Nephron progenitor cell (in vitro differentiated cells): Measurements from ENCODE around the gene UBE2B.
A peak's percentile ranks its signal among the peaks of the same experiment; 100 is the strongest.
"Not testable (repeated sequence)": the region's sequence is repeated elsewhere in the genome, so short reads cannot be mapped to it uniquely, and the experiment has no call there.

ENCODE experiments used
- DNase-seq: peaks from one replicate; pipeline ENCODE4 v3.0.0; 2021
- H3K27ac Mint-ChIP-seq: 2 replicates; pipeline ENCODE4 v1.8.0; 2021; ENCODE audit warnings: mild to moderate bottlenecking, moderate library complexity, mixed read lengths
- H3K27me3 Mint-ChIP-seq: 2 replicates; pipeline ENCODE4 v1.8.0; 2021; ENCODE audit warnings: mild to moderate bottlenecking, low read depth, mixed read lengths; ENCODE audit not compliant: poor library complexity
- H3K36me3 Mint-ChIP-seq: 2 replicates; pipeline ENCODE4 v1.8.0; 2021; ENCODE audit warnings: low read depth, mixed read lengths
- H3K4me1 Mint-ChIP-seq: 2 replicates; pipeline ENCODE4 v1.8.0; 2021; ENCODE audit warnings: mixed read lengths
- H3K4me3 Mint-ChIP-seq: 2 replicates; pipeline ENCODE4 v1.8.0; 2021; ENCODE audit warnings: mild to moderate bottlenecking, moderate library complexity, mixed read lengths
- H3K9me3 Mint-ChIP-seq: 2 replicates; pipeline ENCODE4 v1.8.0; 2021; ENCODE audit warnings: mild to moderate bottlenecking, moderate library complexity, mixed read lengths
- CTCF ChIP-seq: fragments of 200-600 bp; sonication (generic); IDR thresholded peaks from 2 replicates; pipeline ENCODE4 v1.5.0; 2021; ENCODE audit warnings: antibody characterized with exemption

UBE2B gene

GRCh38 chr5:134370871-134371833, at the start of gene UBE2B:
TSS of gene UBE2B (plus strand) at chr5:134371569. CDS start at chr5:134371596, 27 bp downstream.
- Mint-ChIP-seq H3K4me1 (peaks cover 45% of the 10 kb centered on the region), H3K36me3 (peaks cover 54% of the 10 kb centered on the region), H3K27me3 (no peaks in the 10 kb centered on the region), H3K9me3 (peaks cover 19% of the 10 kb centered on the region), H3K27ac (peak within 1 kb of the TSS; percentile 100), H3K4me3 (peak within 1 kb of the TSS; percentile 99)
- TF ChIP-seq CTCF: no peak
- peak; percentile 99 for DNase-seq

GRCh38 chr5:134327327-134327726, 44.0 kb upstream of the UBE2B start:
- H3K27ac Mint-ChIP-seq: no peak overlapping the region
- peaks cover 11% of the 10 kb centered on the region for H3K27me3 Mint-ChIP-seq
- H3K4me1 Mint-ChIP-seq: no peaks in the 10 kb centered on the region
- H3K9me3 Mint-ChIP-seq: peaks cover 56% of the 10 kb centered on the region
- no peak for DNase-seq
- H3K4me3 Mint-ChIP-seq: no peak overlapping the region
- peaks cover 30% of the 10 kb centered on the region for H3K36me3 Mint-ChIP-seq
- no peak for TF ChIP-seq CTCF

GRCh38 chr5:134328619-134329018, 42.8 kb upstream of the UBE2B start:
- Mint-ChIP-seq H3K4me3 (no peak overlapping the region), H3K4me1 (no peaks in the 10 kb centered on the region), H3K36me3 (peaks cover 30% of the 10 kb centered on the region), H3K27ac (no peak overlapping the region), H3K9me3 (peaks cover 69% of the 10 kb centered on the region), H3K27me3 (peaks cover 15% of the 10 kb centered on the region)
- DNase-seq: no peak
- TF ChIP-seq CTCF: no peak

- Mint-ChIP-seq H3K36me3 (peaks cover 76% of the 10 kb centered on the region), H3K27me3 (peaks cover 12% of the 10 kb centered on the region), H3K9me3 (peaks cover 97% of the 10 kb centered on the region)
- DNase-seq, H3K27ac Mint-ChIP-seq, H3K4me1 Mint-ChIP-seq, H3K4me3 Mint-ChIP-seq: not testable (repeated sequence)
Observed at GRCh38 chr5:134336833-134337232, 34.5 kb upstream of the UBE2B start.

GRCh38 chr5:134343500-134343899, 27.9 kb upstream of the UBE2B start:
- peak overlapping the region; percentile 37 for H3K27ac Mint-ChIP-seq
- H3K4me1 Mint-ChIP-seq, H3K4me3 Mint-ChIP-seq, DNase-seq, H3K27me3 Mint-ChIP-seq: not testable (repeated sequence)
- peaks cover 63% of the 10 kb centered on the region for H3K36me3 Mint-ChIP-seq
- peaks cover 33% of the 10 kb centered on the region for H3K9me3 Mint-ChIP-seq

GRCh38 chr5:134345476-134345875, 25.9 kb upstream of the UBE2B start:
- peaks cover 53% of the 10 kb centered on the region for H3K36me3 Mint-ChIP-seq
- peak overlapping the region; percentile 37 for H3K27ac Mint-ChIP-seq
- peaks cover 14% of the 10 kb centered on the region for H3K9me3 Mint-ChIP-seq
- not testable (repeated sequence) for H3K4me3 Mint-ChIP-seq, H3K4me1 Mint-ChIP-seq, H3K27me3 Mint-ChIP-seq, DNase-seq

- Mint-ChIP-seq H3K27me3 (peaks cover 6% of the 10 kb centered on the region), H3K4me1 (no peaks in the 10 kb centered on the region), H3K4me3 (no peak overlapping the region), H3K27ac (no peak overlapping the region), H3K36me3 (peaks cover 51% of the 10 kb centered on the region), H3K9me3 (peaks cover 9% of the 10 kb centered on the region)
- DNase-seq: no peak
- no peak for TF ChIP-seq CTCF
Observed at GRCh38 chr5:134345996-134346395, 25.4 kb upstream of the UBE2B start.
